GM12872 (cell line): ENCODE data around the gene MTMR4.

Experiments
- TF ChIP-seq, protein P1 (sequence below): IDR thresholded peaks from 3 replicates; pipeline ENCODE4 v1.5.1; 2011; ENCODE audit warnings: low read depth, mild to moderate bottlenecking, low read length, moderate library complexity; ENCODE audit not compliant: insufficient read depth

MTMR4 gene

DNA sequence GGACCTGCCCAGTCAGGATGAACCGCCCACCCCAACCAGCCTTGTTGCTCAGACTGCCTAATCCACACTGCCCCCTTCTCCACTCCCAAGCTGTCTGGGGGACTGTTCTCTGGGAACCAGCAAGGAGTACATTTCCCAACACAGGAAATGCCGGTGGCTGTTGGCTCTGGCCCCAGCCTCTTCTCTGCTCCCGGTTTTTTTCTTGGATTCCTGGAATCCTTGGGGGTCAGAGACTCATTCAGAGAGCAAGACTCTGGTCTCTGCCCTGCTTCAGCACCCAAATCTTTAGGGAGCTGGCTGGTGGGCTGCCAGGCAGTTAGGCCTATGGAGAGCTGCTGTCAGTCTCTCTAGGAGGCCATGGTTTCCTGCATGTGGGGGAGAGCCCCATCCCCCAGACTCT lies 10.8 kb upstream of the MTMR4 start:
- TF ChIP-seq, protein P1, sequence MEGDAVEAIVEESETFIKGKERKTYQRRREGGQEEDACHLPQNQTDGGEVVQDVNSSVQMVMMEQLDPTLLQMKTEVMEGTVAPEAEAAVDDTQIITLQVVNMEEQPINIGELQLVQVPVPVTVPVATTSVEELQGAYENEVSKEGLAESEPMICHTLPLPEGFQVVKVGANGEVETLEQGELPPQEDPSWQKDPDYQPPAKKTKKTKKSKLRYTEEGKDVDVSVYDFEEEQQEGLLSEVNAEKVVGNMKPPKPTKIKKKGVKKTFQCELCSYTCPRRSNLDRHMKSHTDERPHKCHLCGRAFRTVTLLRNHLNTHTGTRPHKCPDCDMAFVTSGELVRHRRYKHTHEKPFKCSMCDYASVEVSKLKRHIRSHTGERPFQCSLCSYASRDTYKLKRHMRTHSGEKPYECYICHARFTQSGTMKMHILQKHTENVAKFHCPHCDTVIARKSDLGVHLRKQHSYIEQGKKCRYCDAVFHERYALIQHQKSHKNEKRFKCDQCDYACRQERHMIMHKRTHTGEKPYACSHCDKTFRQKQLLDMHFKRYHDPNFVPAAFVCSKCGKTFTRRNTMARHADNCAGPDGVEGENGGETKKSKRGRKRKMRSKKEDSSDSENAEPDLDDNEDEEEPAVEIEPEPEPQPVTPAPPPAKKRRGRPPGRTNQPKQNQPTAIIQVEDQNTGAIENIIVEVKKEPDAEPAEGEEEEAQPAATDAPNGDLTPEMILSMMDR: no peak

GRCh38 chr17:58521680-58522079 lies 7.2 kb upstream of the MTMR4 start:
- TF ChIP-seq, protein P1: no peak

GRCh38 chr17:58520843-58521430 lies 6.5 kb upstream of the MTMR4 start:
- TF ChIP-seq, protein P1: peak; percentile 78

DNA sequence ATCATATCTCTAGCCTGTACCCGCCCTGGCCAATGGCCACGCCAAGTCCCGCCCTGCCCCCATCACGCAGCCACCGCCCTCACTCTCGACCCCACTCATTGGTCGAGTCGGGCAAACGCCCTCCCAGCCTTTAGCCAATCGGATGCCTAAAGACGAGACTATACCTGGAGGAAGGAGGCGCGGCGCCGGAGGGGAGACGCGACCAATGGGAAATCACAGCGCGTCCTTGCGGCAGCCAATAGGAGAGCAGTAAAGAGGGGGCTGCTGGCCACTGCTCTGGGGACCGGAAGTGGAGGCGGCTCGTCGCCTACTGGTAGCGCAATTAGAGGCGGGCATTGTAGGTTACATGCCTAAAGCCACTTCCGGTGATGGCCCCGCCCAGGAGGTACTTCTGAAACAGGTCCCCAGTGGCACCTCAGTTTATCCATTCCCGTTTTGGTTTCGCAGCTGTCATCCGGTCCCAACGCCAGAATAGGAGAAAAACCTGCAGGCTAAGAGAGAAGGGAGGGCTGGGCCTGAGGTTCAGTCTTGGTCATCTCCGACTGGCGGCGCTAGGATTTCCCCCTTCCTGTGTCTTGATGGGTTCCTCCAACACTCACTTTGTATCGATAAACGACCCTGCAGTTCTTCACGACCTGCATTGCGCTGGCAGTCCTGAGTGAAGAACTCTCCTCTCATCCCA lies 3.6 kb upstream of the MTMR4 start:
- TF ChIP-seq, protein P1: no peak

DNA sequence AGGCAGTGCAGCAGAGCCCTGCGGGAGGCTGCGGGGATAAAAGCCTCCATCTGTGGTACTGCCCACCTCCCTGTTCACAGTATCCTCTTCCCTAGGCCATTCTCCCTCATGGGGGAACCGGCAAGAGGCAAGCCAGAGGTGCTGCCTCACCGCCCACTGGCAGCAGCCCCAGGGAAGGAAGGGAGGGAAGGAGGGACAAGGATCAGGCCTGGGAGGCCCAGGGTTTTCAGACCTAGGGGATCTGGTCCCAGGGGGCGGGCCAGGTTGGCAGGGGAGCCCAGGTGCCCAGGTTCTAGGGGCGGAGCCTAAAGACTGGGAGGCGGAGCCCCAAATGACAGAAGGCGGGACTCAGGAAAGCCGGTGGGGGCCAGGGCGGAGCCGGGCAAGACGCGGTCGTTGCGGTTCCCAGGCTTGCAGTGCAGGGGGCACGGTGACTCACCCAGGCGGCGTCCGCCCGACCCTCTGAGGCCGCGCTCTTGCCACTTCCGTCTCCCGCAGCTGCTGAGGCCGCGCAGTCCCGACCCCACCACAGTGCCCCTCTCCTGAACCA lies 3.0 kb upstream of the MTMR4 start:
- TF ChIP-seq, protein P1: no peak

DNA sequence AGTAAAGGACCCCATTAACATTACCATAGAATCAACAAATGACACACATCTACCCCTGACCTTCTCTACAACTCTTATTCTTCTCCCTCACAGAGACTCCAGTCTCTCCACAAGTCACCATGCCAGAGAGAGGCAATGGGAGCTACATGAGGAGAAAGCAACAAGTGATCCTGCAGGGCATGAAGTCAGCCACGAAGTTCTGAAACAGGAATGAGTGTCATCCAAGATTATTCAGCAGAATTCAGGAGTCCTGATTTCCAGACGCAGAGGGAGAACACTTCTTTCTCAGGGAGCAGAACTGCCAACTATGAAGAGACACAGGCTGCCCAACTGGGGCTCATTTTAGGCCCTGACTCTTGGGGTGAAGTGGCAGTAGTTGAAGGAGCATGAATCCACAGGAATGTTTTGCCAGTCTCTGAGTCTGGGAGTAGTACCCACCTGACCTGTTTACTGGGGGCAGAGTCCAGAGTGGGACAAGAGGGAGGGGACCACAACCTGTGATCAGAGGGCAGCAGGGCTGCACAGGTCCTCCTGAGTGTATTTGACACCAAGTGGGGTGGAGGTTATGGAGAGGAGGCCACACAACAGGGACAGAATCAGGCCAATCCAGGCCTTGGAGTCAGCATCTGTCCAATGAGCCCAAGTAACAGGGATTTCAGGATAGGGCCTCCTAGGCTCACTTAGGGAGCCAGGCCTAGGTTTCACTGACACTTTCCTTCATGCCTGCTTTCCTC lies 2.4 kb upstream of the MTMR4 start:
- TF ChIP-seq, protein P1: no peak

DNA sequence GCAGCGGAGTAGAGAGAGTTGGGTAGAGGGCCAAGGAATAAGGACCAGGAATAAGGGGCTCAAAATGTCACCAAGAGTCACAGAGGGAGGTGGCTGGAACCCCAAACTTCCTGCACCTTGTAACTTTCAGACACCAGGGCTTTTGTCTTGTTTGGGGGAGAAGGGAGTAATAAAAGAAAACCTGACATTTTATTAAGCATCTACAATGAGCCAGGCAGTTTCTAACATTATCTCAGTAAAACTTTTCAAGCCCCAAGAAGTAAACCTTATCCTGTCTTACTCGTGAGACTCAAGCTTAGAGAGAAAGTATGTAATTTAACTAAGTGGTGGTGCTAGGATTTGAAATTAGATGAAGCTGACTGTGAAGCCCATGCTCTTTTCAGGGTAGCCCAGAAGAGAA lies 848 bp upstream of the MTMR4 start:
- TF ChIP-seq, protein P1: no peak
